Measurements from ENCODE around the gene FSCN2.

FSCN2 gene

GRCh38 chr17:81566461-81567126 lies 38.4 kb downstream of the FSCN2 start:
- TF ChIP-seq CTCF (IDR thresholded peaks at IDR 0.05; ENCODE audit: low read depth, low read length), result no peak

GRCh38 chr17:81567191-81567590 lies 39.0 kb downstream of the FSCN2 start:
- H3K4me3 ChIP-seq (ENCODE audit: low read depth, low read length), result peak overlapping the region; percentile 35
- no peak for TF ChIP-seq CTCF (IDR thresholded peaks at IDR 0.05; ENCODE audit: low read depth, low read length)

More at GRCh38 chr17:81566461-81567126, 38.4 kb downstream of the FSCN2 start:
- H3K4me3 ChIP-seq (ENCODE audit: low read depth, low read length), result peak overlapping the region; percentile 35

- H3K4me3 ChIP-seq (ENCODE audit: low read depth, low read length), result no peak overlapping the region
- no peak for TF ChIP-seq CTCF (IDR thresholded peaks at IDR 0.05; ENCODE audit: low read depth, low read length)
These were observed 40.2 kb downstream of the FSCN2 start for GRCh38 chr17:81568416-81568815.

- no peak for TF ChIP-seq CTCF (IDR thresholded peaks at IDR 0.05; ENCODE audit: low read depth, low read length)
- no peak overlapping the region for H3K4me3 ChIP-seq (ENCODE audit: low read depth, low read length)
These were observed 41.9 kb downstream of the FSCN2 start for GRCh38 chr17:81569986-81570514.

GRCh38 chr17:81570964-81571363 lies 42.8 kb downstream of the FSCN2 start:
- H3K4me3 ChIP-seq (ENCODE audit: low read depth, low read length), result no peak overlapping the region
- TF ChIP-seq CTCF (IDR thresholded peaks at IDR 0.05; ENCODE audit: low read depth, low read length), result no peak

- H3K4me3 ChIP-seq (ENCODE audit: low read depth, low read length), result no peak overlapping the region
- TF ChIP-seq CTCF (IDR thresholded peaks at IDR 0.05; ENCODE audit: low read depth, low read length), result no peak
These were observed 44.5 kb downstream of the FSCN2 start for GRCh38 chr17:81572563-81573168.

Measured in WI38 (cell line).